HepG2 (cell line): ENCODE measurements around the gene CXCL8. TPM values are rescaled to one million over a fixed set of nuclear protein-coding genes. Genes with fewer than 3 reads are reported as not detected.

Experiments used
- DR1 ChIP-seq: sonication (generic); formaldehyde crosslinking; IDR thresholded peaks from 2 replicates; pipeline ENCODE4 v1.8.0; 2021; ENCODE audit warnings: mild to moderate bottlenecking, missing genetic modification reagents, inconsistent platforms
- FOXO1 ChIP-seq: sonication (generic); formaldehyde crosslinking; IDR thresholded peaks from 2 replicates; pipeline ENCODE4 v1.4.0; 2020; ENCODE audit warnings: missing genetic modification reagents
- GMEB1 ChIP-seq: sonication (generic); formaldehyde crosslinking; IDR thresholded peaks from 2 replicates; pipeline ENCODE4 v1.5.1; 2020; ENCODE audit warnings: missing genetic modification reagents, mild to moderate bottlenecking, borderline replicate concordance
- REST ChIP-seq, 2 experiments: IDR thresholded peaks; 2 replicates each; pipeline ENCODE4 v1.6.1; 2011 to 2012; ENCODE audit warnings: low read length in 2 of 2, borderline replicate concordance in 1 of 2, low read depth in 1 of 2, mild to moderate bottlenecking in 1 of 2, moderate library complexity in 1 of 2
- SIX1 ChIP-seq: sonication (generic); formaldehyde crosslinking; IDR thresholded peaks from 2 replicates; pipeline ENCODE4 v1.4.0; 2020; ENCODE audit warnings: missing genetic modification reagents, borderline replicate concordance
- SKIL ChIP-seq: sonication (generic); formaldehyde crosslinking; IDR thresholded peaks from 2 replicates; pipeline ENCODE4 v1.8.0; 2022; ENCODE audit warnings: missing genetic modification reagents, mild to moderate bottlenecking, moderate library complexity, borderline replicate concordance
- TAF15 ChIP-seq: fragments of 200-400 bp; formaldehyde crosslinking; IDR thresholded peaks from one replicate; pipeline ENCODE4 v1.6.1; 2018; ENCODE audit warnings: mild to moderate bottlenecking, low read depth, low read length; ENCODE audit not compliant: poor library complexity, severe bottlenecking
- TFAP4 ChIP-seq: sonication (generic); IDR thresholded peaks from 2 replicates; pipeline ENCODE4 v1.6.1; 2016; ENCODE audit warnings: low read depth, borderline replicate concordance
- USF2 ChIP-seq, 2 experiments: sonication (generic) in 1 of 2; formaldehyde crosslinking in 1 of 2; IDR thresholded peaks; 2 replicates each; pipeline versions ENCODE4 v1.5.1 to v1.6.1; 2011 to 2020; ENCODE audit warnings: borderline replicate concordance in 1 of 2, low read depth in 1 of 2, low read length in 1 of 2, mild to moderate bottlenecking in 1 of 2, missing genetic modification reagents in 1 of 2, moderate library complexity in 1 of 2
- ZBTB26 ChIP-seq: IDR thresholded peaks from 2 replicates; pipeline ENCODE4 v1.6.1; 2016; ENCODE audit warnings: missing compliant biosample characterization, missing genetic modification reagents, borderline replicate concordance
- ZNF691 ChIP-seq: sonication (generic); formaldehyde crosslinking; IDR thresholded peaks from 2 replicates; pipeline ENCODE4 v1.4.0; 2020; ENCODE audit warnings: missing genetic modification reagents, low read depth, mild to moderate bottlenecking, borderline replicate concordance
- ZSCAN22 ChIP-seq: sonication (generic); formaldehyde crosslinking; IDR thresholded peaks from 2 replicates; pipeline ENCODE4 v1.4.0; 2020; ENCODE audit warnings: mild to moderate bottlenecking, missing genetic modification reagents
- polyA plus RNA-seq, 8 experiments: library from polyadenylated mRNA; depleted of rRNA in 3 of 8; stranded (reverse) in 7 of 8; unstranded in 1 of 8; fragments of >200 nt; fragmentation: Illumina TruSeq in 4 of 8; extraction: Trizol in 4 of 8; gene quantifications; 2 replicates each; pipeline versions ENCODE4 v1.2.1 to v1.2.3, GENCODE V29; 2011 to 2016; ENCODE audit warnings: low read depth in 4 of 8, missing spikeins in 1 of 8, mixed read lengths in 1 of 8; ENCODE audit not compliant: insufficient read depth in 1 of 8
- total RNA-seq, 5 experiments: library from RNA; depleted of rRNA; stranded (reverse); fragments of >200 nt; fragmentation: Illumina TruSeq; extraction: Trizol; gene quantifications; 2 replicates each; pipeline ENCODE4 v1.2.3, GENCODE V29; 2016; ENCODE audit warnings: low read depth in 1 of 5

The CXCL8 gene
- total and polyA plus RNA-seq, 2 of the 13 experiments (the other 11 are each of a cell fraction or from before 2014, with no cell fraction given), result 1.8 to 7.8 TPM

- TF ChIP-seq TFAP4 (no peak), DR1 (no peak), SIX1 (no peak), ZNF691 (CRISPR knock-in tag) (no peak), ZSCAN22 (CRISPR knock-in tag) (no peak), GMEB1 (CRISPR knock-in tag) (no peak), ZBTB26 (CRISPR knock-in tag) (no peak), FOXO1 (CRISPR knock-in tag) (no peak), USF2 (IDR thresholded peaks at IDR 0.05; ENCODE audit: low read depth, low read length) (no peak), USF2 (CRISPR knock-in tag; IDR thresholded peaks at IDR 0.05; ENCODE audit: borderline replicate concordance) (no peak), TAF15 (no peak), SKIL (CRISPR knock-in tag) (no peak), REST (IDR thresholded peaks at IDR 0.05; ENCODE audit: borderline replicate concordance in 1 of 2, low read depth in 1 of 2, low read length in 2 of 2) (no peak)
These were observed 21.7 kb upstream of the CXCL8 start (continued) for GRCh38 chr4:73718375-73719373.
